Endothelial cell of umbilical vein (primary cell): Measurements from ENCODE around the gene MFSD2A. TPM values are rescaled to one million over a fixed set of nuclear protein-coding genes. Genes with fewer than 3 reads are reported as not detected.

Source experiments
- BruUV-seq: library from RNA; stranded (reverse); fragments of 400-500 nt; replicated peaks from 2 replicates; lab custom pipeline; 2021; lab: Mats Ljungman, UMichigan
- CTCF ChIA-PET: fragments of 300-600, 350-600 bp; sonication (Branson Sonifier 250); formaldehyde crosslinking; loops from one replicate; lab custom pipeline; 2021; ENCODE audit warnings: antibody characterized with exemption, inconsistent platforms; lab: Charles Lee
- POLR2A ChIA-PET: fragments of 300-600, 350-600 bp; sonication (Branson Sonifier 250); formaldehyde crosslinking; loops from one replicate; lab custom pipeline; 2021; ENCODE audit warnings: antibody characterized with exemption, inconsistent platforms; lab: Charles Lee
- DNase-seq: peaks from one replicate; pipeline ENCODE4 v3.0.0-alpha.2; 2011; ENCODE audit warnings: low read depth, low spot score
- FAIRE-seq: peaks from 2 replicates; lab custom pipeline; 2011; peaks lifted over from hg19 to GRCh38; lab: Jason Lieb, UNC
- H2AFZ ChIP-seq: 2 replicates; pipeline ENCODE4 v1.6.0; 2012; ENCODE audit warnings: low read depth, low read length, control low read depth, inconsistent platforms
- H3K27ac ChIP-seq: 2 replicates; pipeline ENCODE4 v1.5.1; 2011; ENCODE audit warnings: low read depth, mild to moderate bottlenecking, control low read depth, low read length, moderate library complexity; ENCODE audit not compliant: insufficient read depth
- H3K27me3 ChIP-seq, 2 experiments: 2 replicates each; pipeline versions ENCODE4 v1.6.0 to v1.6.1; 2011; ENCODE audit warnings: low read length in 2 of 2, mixed read lengths in 1 of 2; ENCODE audit not compliant: control insufficient read depth in 2 of 2, insufficient read depth in 2 of 2
- H3K36me3 ChIP-seq, 2 experiments: 2 replicates in 1 of 2; 3 replicates in 1 of 2; pipeline ENCODE4 v1.5.1; 2011; ENCODE audit warnings: low read length in 2 of 2, mild to moderate bottlenecking in 1 of 2, moderate library complexity in 1 of 2; ENCODE audit not compliant: control insufficient read depth in 2 of 2, insufficient read depth in 2 of 2; ENCODE audit errors: extremely low read depth in 1 of 2
- H3K4me1 ChIP-seq: 3 replicates; pipeline ENCODE4 v1.5.1; 2011; ENCODE audit warnings: mild to moderate bottlenecking, low read length; ENCODE audit not compliant: control insufficient read depth, insufficient read depth; ENCODE audit errors: extremely low read depth
- H3K4me2 ChIP-seq: 2 replicates; pipeline ENCODE4 v1.6.1; 2011; ENCODE audit warnings: low read length, control low read depth, mixed read lengths; ENCODE audit not compliant: insufficient read depth
- H3K4me3 ChIP-seq, 3 experiments: fragments of 200-600 bp in 1 of 3; sonication (generic), shearing (Covaris generic) in 1 of 3; replicated peaks in 1 of 3; 2 replicates each; pipeline ENCODE4 v1.5.1; 2011 to 2016; ENCODE audit warnings: control low read depth in 3 of 3, low read length in 3 of 3, mild to moderate bottlenecking in 2 of 3, inconsistent platforms in 1 of 3, low read depth in 1 of 3, moderate library complexity in 1 of 3; ENCODE audit not compliant: insufficient read depth in 1 of 3
- H3K79me2 ChIP-seq: 2 replicates; pipeline ENCODE4 v1.6.0; 2012; ENCODE audit warnings: low read length, inconsistent platforms; ENCODE audit not compliant: control insufficient read depth, insufficient read depth
- H3K9ac ChIP-seq: replicated peaks from 2 replicates; pipeline ENCODE3; 2011; ENCODE audit warnings: low read length, control low read depth; ENCODE audit not compliant: insufficient read depth; ENCODE audit errors: extremely low read depth
- H3K9me1 ChIP-seq: replicated peaks from 3 replicates; pipeline ENCODE4 v1.6.0; 2011; ENCODE audit warnings: mild to moderate bottlenecking, low read length; ENCODE audit not compliant: control insufficient read depth, insufficient read depth; ENCODE audit errors: extremely low read depth
- H3K9me3 ChIP-seq: replicated peaks from 2 replicates; pipeline ENCODE4 v1.5.1; 2012; ENCODE audit warnings: low read length, inconsistent platforms; ENCODE audit not compliant: control insufficient read depth, insufficient read depth
- H4K20me1 ChIP-seq: replicated peaks from 2 replicates; pipeline ENCODE3; 2011; ENCODE audit warnings: mild to moderate bottlenecking, low read length; ENCODE audit not compliant: control insufficient read depth, insufficient read depth; ENCODE audit errors: extremely low read depth
- EZH2 ChIP-seq: IDR thresholded peaks from 2 replicates; pipeline ENCODE4 v1.6.1; 2012; ENCODE audit warnings: borderline replicate concordance, low read depth, mild to moderate bottlenecking, moderate library complexity, low read length, inconsistent platforms; ENCODE audit not compliant: severe bottlenecking
- FOS ChIP-seq: IDR thresholded peaks from 2 replicates; pipeline ENCODE4 v1.6.1; 2011; ENCODE audit warnings: mild to moderate bottlenecking, low read length, moderate library complexity, borderline replicate concordance; ENCODE audit not compliant: insufficient read depth
- GATA2 ChIP-seq: IDR thresholded peaks from 2 replicates; pipeline ENCODE4 v1.7.0; 2011; ENCODE audit warnings: low read depth, mild to moderate bottlenecking, moderate library complexity, mixed read lengths, low read length; ENCODE audit not compliant: insufficient read length, insufficient read depth
- JUN ChIP-seq: IDR thresholded peaks from 2 replicates; pipeline ENCODE4 v1.6.1; 2011; ENCODE audit warnings: borderline replicate concordance, low read depth; ENCODE audit not compliant: insufficient read length, insufficient read depth
- MYC ChIP-seq: IDR thresholded peaks from one replicate; pipeline ENCODE4 v1.6.1; 2011; ENCODE audit warnings: mild to moderate bottlenecking, low read depth, low read length
- POLR2A ChIP-seq: IDR thresholded peaks from 2 replicates; pipeline ENCODE4 v1.6.1; 2012; ENCODE audit warnings: low read depth, mild to moderate bottlenecking, control low read depth, low read length
- POLR2AphosphoS5 ChIP-seq: IDR thresholded peaks from 2 replicates; pipeline ENCODE4 v1.6.1; 2012; ENCODE audit warnings: low read depth, mild to moderate bottlenecking, control low read depth, low read length, moderate library complexity; ENCODE audit not compliant: insufficient read depth
- dilution Hi-C: fragments of 300-500 bp; cut with MboI; formaldehyde crosslinking; loops from one replicate; pipeline ENCODE4 v1.15.0; 2019; ENCODE audit warnings: low sequenced_read_pairs; ENCODE audit not compliant: extremely low pct_ligation_motif_present
- intact Hi-C: fragments of 100-400 bp; cut with micrococcal nuclease; formaldehyde crosslinking; loops from one replicate; pipeline ENCODE4 v1.10.0; 2022
- polyA plus RNA-seq, 4 experiments: library from polyadenylated mRNA; depleted of rRNA in 3 of 4; stranded (reverse) in 3 of 4; unstranded in 1 of 4; fragments of >200 nt; gene quantifications; 2 replicates each; pipeline versions ENCODE4 v1.2.1 to v1.2.3, GENCODE V29; 2011 to 2012; ENCODE audit warnings: missing spikeins in 1 of 4
- total RNA-seq: library from RNA; stranded (reverse); gene quantifications from 2 replicates; pipeline ENCODE4 v1.2.3, GENCODE V29; 2021
- TF ChIP-seq, protein P1 (sequence below), 2 donors: IDR thresholded peaks; 1 replicate in 1 of 2; 2 replicates in 1 of 2; pipeline ENCODE4 v1.5.1; 2011; ENCODE audit warnings: low read length in 2 of 2, mild to moderate bottlenecking in 2 of 2, moderate library complexity in 2 of 2, control low read depth in 1 of 2, inconsistent platforms in 1 of 2, low read depth in 1 of 2; ENCODE audit not compliant: insufficient read depth in 1 of 2; ENCODE audit errors: extremely low read depth in 1 of 2
- TF ChIP-seq, protein P2 (sequence below): IDR thresholded peaks from 2 replicates; pipeline ENCODE4 v1.6.1; 2011; ENCODE audit not compliant: insufficient read depth, insufficient read length

Gene MFSD2A
- total and polyA plus RNA-seq, 2 donors (not counting 3 experiments of a cell fraction or from before 2014, with no cell fraction given): 2.7 to 5.5 TPM

DNA sequence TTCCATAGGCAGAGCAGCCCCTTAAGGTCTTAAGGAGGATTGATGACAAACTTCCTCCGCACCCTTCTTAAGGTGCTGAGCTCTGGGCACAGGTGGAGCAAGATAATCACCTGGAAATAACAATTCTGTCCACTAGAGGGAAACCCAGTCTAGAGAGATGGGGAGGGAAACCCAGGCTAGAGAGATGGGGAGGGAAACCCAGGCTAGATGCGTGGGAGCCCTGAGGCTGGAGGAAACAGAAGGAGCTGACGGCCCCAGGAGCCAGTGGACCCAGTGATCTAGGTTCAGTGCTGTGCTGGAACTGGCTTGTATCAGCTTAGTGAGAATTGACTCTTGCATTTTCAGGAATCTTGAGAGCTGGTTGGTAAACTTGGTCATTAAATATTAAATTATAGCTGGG is 35.4 kb upstream of the MFSD2A start:
- Histone ChIP-seq H3K27me3 (peaks cover 0 to 10% of the 10 kb centered on the region in 2 experiments), H3K4me1 (no peaks in the 10 kb centered on the region), H3K79me2 (no peaks in the 10 kb centered on the region), H3K9ac (no peak overlapping the region), H3K27ac (no peak overlapping the region), H3K4me2 (no peak overlapping the region), H2AFZ (no peak overlapping the region), H4K20me1 (no peaks in the 10 kb centered on the region), H3K4me3 (no peak overlapping the region), H3K9me3 (no peaks in the 10 kb centered on the region), H3K9me1 (no peaks in the 10 kb centered on the region), H3K36me3 (no peaks in the 10 kb centered on the region)
- BruUV-seq: no TSS peak
- ChIA-PET POLR2A (interaction anchor here (0.7 kb wide), 1 partner anchor 36 kb away, joined by 5 read pairs; no protein-coding TSS in a partner anchor), CTCF (interaction anchor here (0.6 to 6.3 kb wide), 37 partner anchors 9 to 485 kb away, joined by 3 to 114 read pairs (median 4); partner anchors contain the start of genes MFSD2A, MYCL and TRIT1)
- dilution Hi-C loops: no loop called here
- FAIRE-seq (peak; percentile 62), DNase-seq (peak; percentile 49)
- intact Hi-C loops: loop anchor here (1.0 to 5.0 kb wide), 3 partner anchors 38 to 102 kb away; partner anchors contain the start of gene MFSD2A
- TF ChIP-seq JUN (no peak), MYC (no peak), POLR2AphosphoS5 (no peak), GATA2 (no peak), EZH2 (no peak), POLR2A (no peak), FOS (no peak)
- TF ChIP-seq, protein P1, sequence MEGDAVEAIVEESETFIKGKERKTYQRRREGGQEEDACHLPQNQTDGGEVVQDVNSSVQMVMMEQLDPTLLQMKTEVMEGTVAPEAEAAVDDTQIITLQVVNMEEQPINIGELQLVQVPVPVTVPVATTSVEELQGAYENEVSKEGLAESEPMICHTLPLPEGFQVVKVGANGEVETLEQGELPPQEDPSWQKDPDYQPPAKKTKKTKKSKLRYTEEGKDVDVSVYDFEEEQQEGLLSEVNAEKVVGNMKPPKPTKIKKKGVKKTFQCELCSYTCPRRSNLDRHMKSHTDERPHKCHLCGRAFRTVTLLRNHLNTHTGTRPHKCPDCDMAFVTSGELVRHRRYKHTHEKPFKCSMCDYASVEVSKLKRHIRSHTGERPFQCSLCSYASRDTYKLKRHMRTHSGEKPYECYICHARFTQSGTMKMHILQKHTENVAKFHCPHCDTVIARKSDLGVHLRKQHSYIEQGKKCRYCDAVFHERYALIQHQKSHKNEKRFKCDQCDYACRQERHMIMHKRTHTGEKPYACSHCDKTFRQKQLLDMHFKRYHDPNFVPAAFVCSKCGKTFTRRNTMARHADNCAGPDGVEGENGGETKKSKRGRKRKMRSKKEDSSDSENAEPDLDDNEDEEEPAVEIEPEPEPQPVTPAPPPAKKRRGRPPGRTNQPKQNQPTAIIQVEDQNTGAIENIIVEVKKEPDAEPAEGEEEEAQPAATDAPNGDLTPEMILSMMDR (IDR thresholded peaks at IDR 0.05; ENCODE audit: extremely low read depth in 1 of 2, insufficient read depth in 1 of 2, low read depth in 1 of 2, low read length in 2 of 2): peak; percentile 27 to 38
- TF ChIP-seq, protein P2, sequence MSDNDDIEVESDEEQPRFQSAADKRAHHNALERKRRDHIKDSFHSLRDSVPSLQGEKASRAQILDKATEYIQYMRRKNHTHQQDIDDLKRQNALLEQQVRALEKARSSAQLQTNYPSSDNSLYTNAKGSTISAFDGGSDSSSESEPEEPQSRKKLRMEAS: no peak
